ENCODE measurements around the gene MATN4. TPM values are rescaled to one million over a fixed set of nuclear protein-coding genes. Genes with fewer than 3 reads are reported as not detected.

Gene MATN4
- total RNA-seq, 1 donor from 2014 or later: not detected

GRCh38 chr20:45339799-45340198 is 31.7 kb upstream of the MATN4 start:
- H3K27ac Mint-ChIP-seq: peak overlapping the region; percentile 99
- TF ChIP-seq, protein P1, sequence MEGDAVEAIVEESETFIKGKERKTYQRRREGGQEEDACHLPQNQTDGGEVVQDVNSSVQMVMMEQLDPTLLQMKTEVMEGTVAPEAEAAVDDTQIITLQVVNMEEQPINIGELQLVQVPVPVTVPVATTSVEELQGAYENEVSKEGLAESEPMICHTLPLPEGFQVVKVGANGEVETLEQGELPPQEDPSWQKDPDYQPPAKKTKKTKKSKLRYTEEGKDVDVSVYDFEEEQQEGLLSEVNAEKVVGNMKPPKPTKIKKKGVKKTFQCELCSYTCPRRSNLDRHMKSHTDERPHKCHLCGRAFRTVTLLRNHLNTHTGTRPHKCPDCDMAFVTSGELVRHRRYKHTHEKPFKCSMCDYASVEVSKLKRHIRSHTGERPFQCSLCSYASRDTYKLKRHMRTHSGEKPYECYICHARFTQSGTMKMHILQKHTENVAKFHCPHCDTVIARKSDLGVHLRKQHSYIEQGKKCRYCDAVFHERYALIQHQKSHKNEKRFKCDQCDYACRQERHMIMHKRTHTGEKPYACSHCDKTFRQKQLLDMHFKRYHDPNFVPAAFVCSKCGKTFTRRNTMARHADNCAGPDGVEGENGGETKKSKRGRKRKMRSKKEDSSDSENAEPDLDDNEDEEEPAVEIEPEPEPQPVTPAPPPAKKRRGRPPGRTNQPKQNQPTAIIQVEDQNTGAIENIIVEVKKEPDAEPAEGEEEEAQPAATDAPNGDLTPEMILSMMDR (IDR thresholded peaks at IDR 0.05; ENCODE audit: unreplicated experiment): no peak
- peaks cover 82% of the 10 kb centered on the region for H3K4me1 Mint-ChIP-seq (ENCODE audit: low read depth)
- no peaks in the 10 kb centered on the region for H3K27me3 Mint-ChIP-seq
- H3K9me3 Mint-ChIP-seq (ENCODE audit: low read depth): no peaks in the 10 kb centered on the region
- H3K36me3 Mint-ChIP-seq (ENCODE audit: insufficient read depth): peaks cover 11% of the 10 kb centered on the region
- peak overlapping the region; percentile 37 for H3K4me3 Mint-ChIP-seq (ENCODE audit: low read depth)
- DNase-seq (ENCODE audit: low spot score, unreplicated experiment): no peak

DNA sequence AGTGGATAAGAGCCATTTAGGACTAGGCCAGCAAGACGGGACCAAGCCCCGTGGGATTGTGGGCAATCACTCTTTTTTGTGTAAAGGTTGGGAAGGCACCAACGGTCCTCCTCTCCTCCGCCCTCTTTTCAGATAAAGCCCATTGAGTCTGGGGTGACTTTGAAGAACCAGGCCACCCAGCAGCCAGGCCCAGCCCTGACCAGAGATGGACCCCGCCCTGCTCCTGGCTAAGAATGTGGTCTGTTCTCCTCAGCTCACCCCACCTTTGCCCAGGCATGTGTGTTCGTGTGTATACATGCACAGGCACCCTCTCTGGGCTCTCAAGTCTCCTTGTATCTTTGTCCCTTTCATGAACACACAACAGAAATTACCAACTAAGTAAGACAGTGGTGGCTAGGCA is 31.0 kb upstream of the MATN4 start:
- no peak for DNase-seq (ENCODE audit: low spot score, unreplicated experiment)
- peak overlapping the region; percentile 99 for H3K27ac Mint-ChIP-seq
- H3K36me3 Mint-ChIP-seq (ENCODE audit: insufficient read depth): peaks cover 12% of the 10 kb centered on the region

DNA sequence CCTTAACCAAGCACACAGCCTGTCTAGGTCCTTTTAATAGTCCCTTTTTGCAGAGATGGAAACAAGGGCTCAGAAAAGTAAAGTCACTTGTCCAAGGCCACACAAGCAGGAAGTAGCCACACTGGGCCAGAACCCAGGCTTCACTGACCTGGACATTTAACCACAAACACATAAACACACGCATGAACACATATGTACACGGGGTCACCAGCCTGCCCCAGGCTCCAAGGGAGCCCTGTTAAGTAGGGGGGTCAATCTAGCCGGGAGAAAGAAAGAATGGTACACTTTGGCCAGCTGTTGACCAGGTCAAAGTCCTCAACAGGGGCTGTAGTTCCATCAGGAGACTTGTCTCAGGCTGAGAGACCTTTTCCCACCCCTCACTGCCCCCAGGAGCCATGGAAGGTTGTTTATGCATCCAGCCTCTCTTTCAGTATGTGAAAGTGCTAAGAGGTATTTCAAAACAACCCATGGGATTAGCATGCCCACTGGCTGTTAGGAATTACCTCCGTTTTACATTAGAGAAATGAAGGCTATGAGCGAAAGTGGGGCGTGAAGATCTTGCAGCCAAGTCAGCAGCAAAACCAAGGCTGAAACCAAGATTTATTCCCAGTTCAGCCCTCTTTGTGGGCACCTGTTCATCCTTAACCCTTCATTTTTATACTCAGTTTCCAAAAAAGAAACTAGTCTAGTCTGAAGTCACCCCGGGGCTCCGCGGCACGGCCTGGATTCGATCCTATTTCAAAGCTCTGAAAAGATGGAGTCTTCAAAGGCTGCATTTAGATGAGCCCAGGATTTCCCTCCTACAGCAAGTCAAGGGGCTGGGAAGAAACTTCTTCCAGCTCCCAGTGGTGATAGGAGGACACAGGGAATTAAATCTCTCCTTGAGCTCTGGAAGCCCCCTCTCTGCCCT is 30.3 kb upstream of the MATN4 start:
- peaks cover 70% of the 10 kb centered on the region for H3K4me1 Mint-ChIP-seq (ENCODE audit: low read depth)
- DNase-seq (ENCODE audit: low spot score, unreplicated experiment): no peak
- H3K27me3 Mint-ChIP-seq: no peaks in the 10 kb centered on the region
- H3K27ac Mint-ChIP-seq: peak overlapping the region; percentile 99
- TF ChIP-seq, protein P1 (IDR thresholded peaks at IDR 0.05; ENCODE audit: unreplicated experiment): no peak
- peak overlapping the region; percentile 11 for H3K4me3 Mint-ChIP-seq (ENCODE audit: low read depth)
- H3K9me3 Mint-ChIP-seq (ENCODE audit: low read depth): no peaks in the 10 kb centered on the region
- peaks cover 13% of the 10 kb centered on the region for H3K36me3 Mint-ChIP-seq (ENCODE audit: insufficient read depth)

More for the DNA sequence above, 31.0 kb upstream of the MATN4 start:
- no peaks in the 10 kb centered on the region for H3K9me3 Mint-ChIP-seq (ENCODE audit: low read depth)
- H3K4me3 Mint-ChIP-seq (ENCODE audit: low read depth): peak overlapping the region; percentile 37
- TF ChIP-seq, protein P1 (IDR thresholded peaks at IDR 0.05; ENCODE audit: unreplicated experiment): no peak
- H3K27me3 Mint-ChIP-seq: no peaks in the 10 kb centered on the region
- peaks cover 75% of the 10 kb centered on the region for H3K4me1 Mint-ChIP-seq (ENCODE audit: low read depth)

DNA sequence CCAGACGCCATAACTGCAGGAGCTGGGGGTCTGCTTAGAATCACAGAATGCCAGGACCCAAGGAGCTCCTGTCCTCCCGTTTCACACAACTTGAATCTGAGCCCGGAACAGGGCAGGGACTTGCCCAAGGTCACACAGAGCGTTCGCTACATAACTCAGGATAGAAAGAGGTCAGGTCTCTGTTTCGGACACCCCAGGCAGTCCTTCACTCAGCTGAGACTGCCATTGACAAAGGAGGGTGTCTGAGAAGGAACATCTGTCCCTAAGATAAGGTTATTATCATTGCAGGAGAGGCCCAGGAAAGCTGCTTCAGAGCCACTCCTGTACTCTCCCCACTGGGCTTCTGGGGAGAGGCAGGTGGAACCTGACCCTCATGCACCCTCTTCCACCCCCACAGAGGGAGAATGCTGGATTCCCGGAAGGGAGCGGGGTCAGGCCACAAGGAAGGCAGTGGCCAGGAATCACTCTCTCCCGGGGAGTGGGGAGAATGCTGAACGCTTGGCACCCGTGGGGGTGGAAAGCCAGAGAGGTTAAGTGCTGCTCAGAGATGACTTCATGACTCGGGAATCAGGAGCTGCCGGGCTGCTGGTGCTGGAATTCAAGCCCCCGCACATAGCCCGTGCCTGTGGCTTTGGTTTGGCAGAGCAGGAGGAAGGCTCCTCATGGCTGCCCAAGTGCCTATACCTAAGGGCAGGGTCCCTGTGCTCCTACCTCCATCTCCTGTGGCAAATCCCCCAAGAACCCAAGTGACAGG is 29.4 kb upstream of the MATN4 start:
- DNase-seq (ENCODE audit: low spot score, unreplicated experiment): no peak
- TF ChIP-seq, protein P1 (IDR thresholded peaks at IDR 0.05; ENCODE audit: unreplicated experiment): no peak
- Mint-ChIP-seq H3K27ac (peak overlapping the region; percentile 89), H3K36me3 (ENCODE audit: insufficient read depth) (peaks cover 13% of the 10 kb centered on the region), H3K9me3 (ENCODE audit: low read depth) (no peaks in the 10 kb centered on the region), H3K4me1 (ENCODE audit: low read depth) (peaks cover 62% of the 10 kb centered on the region), H3K4me3 (ENCODE audit: low read depth) (peak overlapping the region; percentile 27), H3K27me3 (no peaks in the 10 kb centered on the region)
